AG10803 (cell line): ENCODE measurements around the gene XRCC6.

ENCODE experiments used
- DNase-seq: peaks from one replicate; pipeline ENCODE4 v3.0.0; 2010; ENCODE audit warnings: low read depth
- H3K4me3 ChIP-seq: 2 replicates; pipeline ENCODE4 v1.5.1; 2011; ENCODE audit warnings: mild to moderate bottlenecking, low read length, control low read depth
- TF ChIP-seq, protein P1 (sequence below): conservative IDR thresholded peaks from 2 replicates; pipeline ENCODE4 v1.5.1; 2011; ENCODE audit warnings: mild to moderate bottlenecking, low read length, control low read depth, inconsistent platforms

The XRCC6 gene

DNA sequence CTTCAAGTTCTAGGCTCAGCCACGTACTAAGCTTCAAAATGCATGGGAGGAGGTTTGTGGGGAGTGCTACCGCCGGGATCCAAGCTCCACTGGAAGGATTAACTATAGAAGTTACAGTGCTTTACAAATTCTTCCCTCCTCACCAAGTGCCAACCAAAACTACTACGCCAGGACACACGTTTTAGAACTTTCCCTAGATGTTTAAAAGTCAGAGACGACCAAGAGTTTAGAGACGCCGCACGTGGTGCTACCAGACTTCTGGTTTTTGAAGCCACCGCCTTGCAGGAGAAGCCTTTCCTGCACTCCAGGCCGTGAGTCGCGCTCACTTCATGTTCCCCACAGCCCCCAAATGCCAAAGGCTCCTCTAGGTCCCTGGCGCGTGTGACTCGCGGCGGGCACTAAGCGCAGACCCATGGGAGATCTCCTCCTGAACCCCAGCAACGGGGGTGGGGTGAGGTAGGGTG, 66.8 kb downstream of the XRCC6 start:
- TF ChIP-seq, protein P1, sequence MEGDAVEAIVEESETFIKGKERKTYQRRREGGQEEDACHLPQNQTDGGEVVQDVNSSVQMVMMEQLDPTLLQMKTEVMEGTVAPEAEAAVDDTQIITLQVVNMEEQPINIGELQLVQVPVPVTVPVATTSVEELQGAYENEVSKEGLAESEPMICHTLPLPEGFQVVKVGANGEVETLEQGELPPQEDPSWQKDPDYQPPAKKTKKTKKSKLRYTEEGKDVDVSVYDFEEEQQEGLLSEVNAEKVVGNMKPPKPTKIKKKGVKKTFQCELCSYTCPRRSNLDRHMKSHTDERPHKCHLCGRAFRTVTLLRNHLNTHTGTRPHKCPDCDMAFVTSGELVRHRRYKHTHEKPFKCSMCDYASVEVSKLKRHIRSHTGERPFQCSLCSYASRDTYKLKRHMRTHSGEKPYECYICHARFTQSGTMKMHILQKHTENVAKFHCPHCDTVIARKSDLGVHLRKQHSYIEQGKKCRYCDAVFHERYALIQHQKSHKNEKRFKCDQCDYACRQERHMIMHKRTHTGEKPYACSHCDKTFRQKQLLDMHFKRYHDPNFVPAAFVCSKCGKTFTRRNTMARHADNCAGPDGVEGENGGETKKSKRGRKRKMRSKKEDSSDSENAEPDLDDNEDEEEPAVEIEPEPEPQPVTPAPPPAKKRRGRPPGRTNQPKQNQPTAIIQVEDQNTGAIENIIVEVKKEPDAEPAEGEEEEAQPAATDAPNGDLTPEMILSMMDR: no peak
- DNase-seq: peak; percentile 25
- H3K4me3 ChIP-seq: peak overlapping the region; percentile 86

DNA sequence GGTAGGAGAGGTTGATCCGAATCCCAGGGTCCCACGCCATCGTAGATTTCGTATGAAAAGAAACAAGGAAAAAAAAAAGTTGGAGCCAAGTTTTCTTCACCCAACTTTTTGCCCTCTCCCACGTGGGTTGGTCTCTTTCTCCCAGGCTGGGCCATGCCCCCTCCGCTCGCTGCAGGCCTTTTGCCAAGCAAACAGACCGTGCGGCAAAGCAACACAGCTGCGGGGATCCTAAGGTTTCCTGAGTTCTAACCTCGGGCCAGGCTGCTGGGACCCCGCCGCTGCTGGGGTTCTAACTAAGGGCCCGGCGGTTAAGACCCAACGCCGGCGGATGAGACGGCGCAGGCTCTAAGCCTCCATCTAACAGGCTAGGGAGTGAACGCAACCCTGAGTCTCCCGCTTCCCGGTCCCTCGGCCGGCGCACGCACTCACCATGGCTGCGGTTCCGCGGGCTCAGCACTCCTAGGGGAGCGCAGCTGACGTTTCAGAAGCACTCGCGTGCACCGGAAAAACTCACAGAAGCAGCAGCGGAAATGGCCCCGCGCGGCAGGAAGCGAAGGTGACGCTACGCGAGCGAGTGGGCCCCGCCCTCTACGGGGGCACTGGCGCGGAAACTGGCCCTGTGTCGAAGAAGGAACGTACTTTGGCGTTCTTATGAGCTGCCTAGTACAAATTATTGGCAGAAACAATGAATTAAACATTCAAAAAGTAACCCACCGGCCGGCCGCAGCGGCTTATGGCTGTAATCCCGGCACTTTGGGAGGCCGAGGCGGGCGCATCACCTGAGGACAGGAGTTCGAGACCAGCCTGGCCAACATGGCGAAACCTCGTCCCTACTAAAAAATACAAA, 67.5 kb downstream of the XRCC6 start, which contains the start of gene SNU13:
SNU13 (minus strand) TSS at position 503 of the 847 bp plus-strand sequence; CDS start at position 432, 71 bp downstream.
- TF ChIP-seq, protein P1: no peak
- peak; percentile 91 for DNase-seq
- peak within 1 kb of the TSS; percentile 86 for H3K4me3 ChIP-seq

- no peak overlapping the region for H3K4me3 ChIP-seq
- no peak for DNase-seq
- TF ChIP-seq, protein P1: no peak
Observed at GRCh38 chr22:41690476-41690875, 69.4 kb downstream of the XRCC6 start.

DNA sequence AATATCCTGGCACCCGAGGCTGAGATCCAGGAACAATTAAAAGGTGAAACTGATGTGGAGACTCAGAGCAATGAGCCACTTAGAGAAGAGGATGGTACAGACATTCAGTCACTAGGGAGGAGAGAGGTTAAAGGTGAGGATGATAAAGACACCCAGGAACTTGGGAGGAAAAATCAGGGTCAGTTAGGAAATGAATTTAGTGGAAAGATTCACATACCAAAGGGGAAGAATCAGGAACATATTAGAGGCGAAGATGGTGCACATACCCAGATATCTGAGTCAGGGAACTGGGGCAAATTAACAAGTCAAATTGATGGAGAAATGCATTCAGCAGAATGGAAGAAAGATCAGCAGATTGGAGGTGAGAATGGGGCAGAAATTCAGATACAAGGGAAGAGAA, 74.1 kb downstream of the XRCC6 start:
- DNase-seq: peak; percentile 18
- TF ChIP-seq, protein P1: no peak
- H3K4me3 ChIP-seq: no peak overlapping the region

DNA sequence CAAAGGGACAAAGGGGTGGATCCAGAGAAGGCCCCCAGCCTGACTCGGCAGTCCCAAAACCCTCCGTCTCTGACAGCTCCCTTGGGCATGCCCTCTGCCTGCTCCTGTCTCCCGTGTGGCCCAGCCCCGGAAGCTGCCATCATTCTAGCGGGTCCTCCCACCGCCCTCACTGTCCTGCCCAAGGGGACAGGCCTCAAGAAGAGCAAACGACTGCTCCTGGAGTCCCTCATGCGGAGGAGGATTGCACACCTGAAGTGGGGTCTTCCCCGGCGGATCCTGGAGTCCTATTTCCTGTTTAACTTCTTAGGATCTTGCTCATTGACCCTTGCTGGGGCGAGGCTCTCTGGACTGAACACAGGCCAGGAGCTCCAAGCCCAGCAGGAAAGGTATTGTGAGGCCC, 75.6 kb downstream of the XRCC6 start:
- TF ChIP-seq, protein P1: no peak
- no peak overlapping the region for H3K4me3 ChIP-seq
- no peak for DNase-seq

DNA sequence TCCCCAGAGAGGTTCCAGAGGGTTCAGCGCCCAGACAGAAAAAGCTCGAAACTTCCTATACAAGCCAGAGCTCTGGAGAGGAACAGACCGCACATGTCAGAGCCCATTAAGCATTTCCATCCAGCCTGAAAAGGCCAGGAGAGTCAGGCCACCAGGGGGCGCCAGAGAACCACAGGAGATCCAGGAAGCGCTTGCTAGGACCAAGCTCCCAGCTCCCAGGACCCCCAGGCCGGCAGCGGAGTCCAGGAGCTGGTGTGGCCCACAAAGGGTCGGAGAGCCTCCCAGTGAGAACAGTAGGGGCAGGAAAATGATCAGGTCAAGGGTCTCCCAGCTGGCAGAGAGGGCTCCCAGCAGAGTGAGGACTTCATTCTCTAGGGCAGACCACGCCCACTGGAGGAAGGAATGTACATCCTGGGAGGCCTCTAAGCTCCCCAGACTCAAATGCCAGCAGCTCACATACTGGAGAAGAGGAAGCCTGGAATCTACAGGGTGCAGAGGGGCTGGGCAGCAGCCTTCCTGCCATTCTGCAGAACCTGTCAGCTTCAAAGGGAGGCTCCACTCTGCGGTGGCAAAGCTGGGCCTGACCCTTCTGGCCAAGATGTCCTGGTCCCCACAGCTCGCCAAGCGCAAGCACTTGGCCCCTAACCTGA, 76.2 kb downstream of the XRCC6 start:
- H3K4me3 ChIP-seq: peak overlapping the region; percentile 29
- peak; percentile 81 for DNase-seq
- TF ChIP-seq, protein P1: peak; percentile 89
